BJ (cell line): ENCODE data around the gene CLEC4F. TPM values are rescaled to one million over a fixed set of nuclear protein-coding genes. Genes with fewer than 3 reads are reported as not detected.

ENCODE experiments used
- CTCF ChIA-PET: fragments of 350-600 bp; formaldehyde crosslinking; extraction: SDS; loops from one replicate; lab custom pipeline; 2021; ENCODE audit warnings: antibody characterized with exemption, inconsistent platforms; lab: Yijun Ruan, JAX
- POLR2A ChIA-PET: fragments of 300-600 bp; sonication (Branson Sonifier 250); formaldehyde crosslinking; extraction: SDS; loops from one replicate; lab custom pipeline; 2021; ENCODE audit warnings: antibody characterized with exemption; lab: Charles Lee
- DNase-seq: peaks from one replicate; pipeline ENCODE4 v3.0.0-alpha.2; 2011; ENCODE audit warnings: low read depth
- H3K27me3 ChIP-seq: 2 replicates; pipeline ENCODE4 v1.6.0; 2011; ENCODE audit warnings: low read length; ENCODE audit not compliant: control insufficient read depth, insufficient read depth
- H3K36me3 ChIP-seq: 2 replicates; pipeline ENCODE4 v1.5.1; 2011; ENCODE audit warnings: low read length; ENCODE audit not compliant: control insufficient read depth, insufficient read depth
- H3K4me3 ChIP-seq: 2 replicates; pipeline ENCODE4 v1.5.1; 2011; ENCODE audit warnings: low read depth, mild to moderate bottlenecking, control low read depth, low read length
- polyA plus RNA-seq: library from polyadenylated mRNA; depleted of rRNA; stranded (reverse); fragments of >200 nt; gene quantifications from 2 replicates; pipeline ENCODE4 v1.2.3, GENCODE V29; 2011
- TF ChIP-seq, protein P1 (sequence below): IDR thresholded peaks from 2 replicates; pipeline ENCODE4 v1.5.1; 2011; ENCODE audit warnings: low read depth, mild to moderate bottlenecking, control low read depth, inconsistent platforms, low read length, moderate library complexity; ENCODE audit not compliant: insufficient read depth

CLEC4F gene
- polyA plus RNA-seq, 1 experiment: not detected

DNA sequence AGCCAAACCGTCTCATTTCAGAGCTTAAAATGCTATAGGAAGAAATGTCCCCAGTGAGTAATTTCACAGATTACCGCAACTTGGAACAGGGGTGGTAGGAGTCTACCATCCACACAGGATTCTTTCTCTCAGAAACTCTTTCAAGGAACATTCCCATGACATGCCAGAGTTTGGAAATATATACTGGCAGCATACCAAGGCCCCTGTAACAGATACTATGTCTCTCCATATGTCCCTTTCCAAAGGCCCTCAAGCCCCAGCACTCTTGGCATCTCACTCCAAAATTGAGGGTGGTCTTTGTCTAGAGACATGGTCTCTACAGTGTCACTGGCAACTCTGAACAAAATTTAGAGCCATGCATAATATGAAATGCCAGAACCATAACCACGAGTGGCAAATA, 40.9 kb downstream of the CLEC4F start:
- Histone ChIP-seq H3K4me3 (no peak overlapping the region), H3K36me3 (no peaks in the 10 kb centered on the region), H3K27me3 (peaks cover 2% of the 10 kb centered on the region)
- TF ChIP-seq, protein P1, sequence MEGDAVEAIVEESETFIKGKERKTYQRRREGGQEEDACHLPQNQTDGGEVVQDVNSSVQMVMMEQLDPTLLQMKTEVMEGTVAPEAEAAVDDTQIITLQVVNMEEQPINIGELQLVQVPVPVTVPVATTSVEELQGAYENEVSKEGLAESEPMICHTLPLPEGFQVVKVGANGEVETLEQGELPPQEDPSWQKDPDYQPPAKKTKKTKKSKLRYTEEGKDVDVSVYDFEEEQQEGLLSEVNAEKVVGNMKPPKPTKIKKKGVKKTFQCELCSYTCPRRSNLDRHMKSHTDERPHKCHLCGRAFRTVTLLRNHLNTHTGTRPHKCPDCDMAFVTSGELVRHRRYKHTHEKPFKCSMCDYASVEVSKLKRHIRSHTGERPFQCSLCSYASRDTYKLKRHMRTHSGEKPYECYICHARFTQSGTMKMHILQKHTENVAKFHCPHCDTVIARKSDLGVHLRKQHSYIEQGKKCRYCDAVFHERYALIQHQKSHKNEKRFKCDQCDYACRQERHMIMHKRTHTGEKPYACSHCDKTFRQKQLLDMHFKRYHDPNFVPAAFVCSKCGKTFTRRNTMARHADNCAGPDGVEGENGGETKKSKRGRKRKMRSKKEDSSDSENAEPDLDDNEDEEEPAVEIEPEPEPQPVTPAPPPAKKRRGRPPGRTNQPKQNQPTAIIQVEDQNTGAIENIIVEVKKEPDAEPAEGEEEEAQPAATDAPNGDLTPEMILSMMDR: no peak
- POLR2A ChIA-PET: no interaction called here
- CTCF ChIA-PET: interaction anchor here (1.1 kb wide), 1 partner anchor 10 kb away, joined by 4 read pairs; no protein-coding TSS in a partner anchor
- DNase-seq: no peak

DNA sequence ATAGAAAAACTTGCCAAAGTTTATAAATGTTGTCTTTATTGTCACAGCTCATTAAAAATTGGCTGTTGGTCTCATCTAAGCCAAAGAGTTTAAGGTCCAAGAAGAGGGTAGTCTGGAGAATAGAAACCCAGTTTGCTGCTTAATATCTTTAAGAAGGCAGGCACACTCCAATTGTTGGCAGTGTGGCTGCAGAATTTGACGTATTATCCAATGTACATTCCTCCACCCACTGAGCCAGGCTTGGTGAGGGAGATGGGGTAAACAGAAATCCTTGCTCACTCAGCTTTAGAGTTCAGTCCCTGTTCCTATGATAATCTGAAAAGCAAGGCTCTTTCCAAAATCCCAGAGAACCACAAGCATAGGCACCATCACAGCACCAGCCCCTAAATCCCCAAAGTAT, 41.7 kb downstream of the CLEC4F start:
- no peaks in the 10 kb centered on the region for H3K36me3 ChIP-seq
- peaks cover 2% of the 10 kb centered on the region for H3K27me3 ChIP-seq
- H3K4me3 ChIP-seq: no peak overlapping the region
- TF ChIP-seq, protein P1: no peak
- ChIA-PET POLR2A (no interaction called here), CTCF (interaction anchor here (1.3 kb wide), 1 partner anchor 8 kb away, joined by 3 read pairs; no protein-coding TSS in a partner anchor)
- no peak for DNase-seq

DNA sequence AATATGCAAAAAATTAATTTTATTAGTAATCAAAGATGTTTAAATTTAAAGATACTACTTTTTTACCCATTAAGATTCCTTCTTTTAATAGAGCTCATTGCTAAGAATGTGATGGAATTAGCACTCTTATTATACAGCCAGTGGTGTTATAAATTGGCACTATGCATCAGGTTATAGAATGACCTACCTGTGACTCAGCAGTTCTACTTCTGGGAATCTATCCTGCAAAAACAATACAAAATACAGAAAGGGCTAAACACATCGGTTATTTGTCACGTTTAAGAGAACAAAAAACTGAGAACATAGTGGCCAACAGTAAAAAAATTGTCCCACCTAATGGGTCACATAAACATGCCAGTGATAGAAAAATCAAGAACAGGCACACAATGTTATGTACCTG, 42.9 kb downstream of the CLEC4F start:
- TF ChIP-seq, protein P1: no peak
- ChIA-PET CTCF (interaction anchor here (0.7 to 1.2 kb wide), 2 partner anchors 30 to 51 kb away, joined by 3 read pairs; no protein-coding TSS in a partner anchor), POLR2A (no interaction called here)
- H3K4me3 ChIP-seq: no peak overlapping the region
- peaks cover 2% of the 10 kb centered on the region for H3K27me3 ChIP-seq
- no peaks in the 10 kb centered on the region for H3K36me3 ChIP-seq
- no peak for DNase-seq

DNA sequence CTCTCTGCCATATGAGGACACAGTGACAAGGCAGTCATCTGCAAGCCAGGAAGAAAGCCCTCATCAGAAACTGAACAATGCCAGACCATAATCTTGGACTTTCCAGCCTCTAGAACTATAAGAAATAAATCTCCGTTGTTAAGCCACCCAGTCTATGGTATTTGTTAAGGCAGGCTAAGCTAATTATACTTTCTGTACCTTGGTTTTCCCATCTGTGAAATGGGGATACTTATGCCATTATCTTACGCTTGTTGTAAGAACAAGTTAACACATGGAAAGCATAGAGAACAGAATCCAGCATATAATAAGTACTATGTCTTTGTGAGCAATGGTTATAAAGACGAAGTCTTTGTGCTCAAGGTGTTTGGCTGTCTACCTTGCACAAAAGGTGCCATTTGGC, 44.1 kb downstream of the CLEC4F start:
- TF ChIP-seq, protein P1: no peak
- ChIA-PET POLR2A (no interaction called here), CTCF (interaction anchor here (1.0 to 1.2 kb wide), 2 partner anchors 20 to 28 kb away, joined by 3 read pairs; no protein-coding TSS in a partner anchor)
- Histone ChIP-seq H3K36me3 (no peaks in the 10 kb centered on the region), H3K4me3 (no peak overlapping the region), H3K27me3 (peaks cover 9% of the 10 kb centered on the region)
- no peak for DNase-seq

DNA sequence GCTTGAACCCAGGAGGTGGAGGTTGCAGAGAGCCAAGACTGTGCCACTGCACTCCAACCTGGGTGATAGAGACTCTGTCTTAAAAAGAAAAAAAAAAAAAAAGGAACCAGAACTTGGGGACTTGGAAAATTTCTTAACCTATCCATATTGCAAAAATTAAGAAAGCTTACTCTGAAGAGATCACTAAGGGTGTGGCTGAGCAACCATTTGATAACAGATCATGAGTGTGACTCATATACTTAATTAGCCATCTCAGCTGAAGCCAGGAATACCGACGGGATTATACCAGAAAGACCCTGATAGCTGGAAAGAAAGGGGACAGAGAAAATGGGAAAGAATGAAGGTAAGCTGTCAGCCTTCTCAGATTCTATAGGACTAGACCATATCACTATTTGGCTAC, 45.3 kb downstream of the CLEC4F start:
- Histone ChIP-seq H3K4me3 (no peak overlapping the region), H3K36me3 (no peaks in the 10 kb centered on the region), H3K27me3 (peaks cover 6% of the 10 kb centered on the region)
- DNase-seq: no peak
- TF ChIP-seq, protein P1: no peak
- ChIA-PET POLR2A (no interaction called here), CTCF (interaction anchor here (1.2 kb wide), 1 partner anchor 12 kb away, joined by 3 read pairs; no protein-coding TSS in a partner anchor)
